Hepatocyte (in vitro differentiated cells): ENCODE results near the gene AXIN2. TPM values are rescaled to one million over a fixed set of nuclear protein-coding genes. Genes with fewer than 3 reads are reported as not detected.

Experiments
- DNase-seq: peaks from one replicate; pipeline ENCODE4 v3.0.0-alpha.2; 2016; ENCODE audit warnings: low spot score
- H2AFZ ChIP-seq: fragments of 200-600 bp; sonication (generic); 2 replicates; pipeline ENCODE4 v1.6.0; 2016; ENCODE audit warnings: antibody characterized with exemption, mild to moderate bottlenecking
- H3K27ac ChIP-seq: fragments of 200-600 bp; sonication (generic); 2 replicates; pipeline ENCODE4 v1.5.1; 2016; ENCODE audit warnings: mild to moderate bottlenecking
- H3K27me3 ChIP-seq: fragments of 200-600 bp; sonication (generic); 2 replicates; pipeline ENCODE4 v1.6.1; 2016
- H3K36me3 ChIP-seq: fragments of 200-600 bp; sonication (generic); replicated peaks from 2 replicates; pipeline ENCODE4 v1.5.1; 2016; ENCODE audit warnings: low read depth; ENCODE audit not compliant: insufficient read depth
- H3K4me1 ChIP-seq: fragments of 200-600 bp; sonication (generic); 2 replicates; pipeline ENCODE4 v1.5.1; 2016; ENCODE audit warnings: mild to moderate bottlenecking, moderate library complexity; ENCODE audit not compliant: insufficient read depth
- H3K4me2 ChIP-seq: fragments of 200-600 bp; sonication (generic); 2 replicates; pipeline ENCODE4 v1.6.0; 2016
- H3K4me3 ChIP-seq: fragments of 200-600 bp; sonication (generic); 2 replicates; pipeline ENCODE4 v1.5.1; 2016; ENCODE audit warnings: mild to moderate bottlenecking
- H3K79me2 ChIP-seq: fragments of 200-600 bp; sonication (generic); 2 replicates; pipeline ENCODE4 v1.6.0; 2017; ENCODE audit warnings: mild to moderate bottlenecking
- H3K9me2 ChIP-seq: fragments of 200-600 bp; sonication (generic); replicated peaks from 2 replicates; pipeline ENCODE4 v1.6.0; 2017; ENCODE audit warnings: mild to moderate bottlenecking; ENCODE audit not compliant: insufficient read depth
- H3K9me3 ChIP-seq: fragments of 200-600 bp; sonication (generic); 2 replicates; pipeline ENCODE4 v1.5.1; 2016; ENCODE audit warnings: low read depth, mild to moderate bottlenecking
- H4K20me1 ChIP-seq: fragments of 200-600 bp; sonication (generic); 2 replicates; pipeline ENCODE4 v1.6.0; 2016; ENCODE audit warnings: mild to moderate bottlenecking; ENCODE audit not compliant: insufficient read depth, poor library complexity, severe bottlenecking
- EZH2 ChIP-seq: fragments of 200-600 bp; sonication (generic); IDR thresholded peaks from 2 replicates; pipeline ENCODE4 v1.6.1; 2016; ENCODE audit warnings: antibody characterized with exemption, mild to moderate bottlenecking, borderline replicate concordance
- EZH2phosphoT487 ChIP-seq: fragments of 200-600 bp; sonication (generic); IDR thresholded peaks from one replicate; pipeline ENCODE4 v1.6.1; 2018; ENCODE audit warnings: antibody characterized with exemption, mild to moderate bottlenecking, low read depth, moderate library complexity; ENCODE audit not compliant: unreplicated experiment, severe bottlenecking
- WGBS: methylation state at CpG from one replicate; pipeline ENCODE4 v1.1.6; 2016; ENCODE audit warnings: low lambda C conversion rate; ENCODE audit errors: missing lambda C conversion rate; 5-methylcytosine and 5-hydroxymethylcytosine counted together
- polyA plus RNA-seq: library from polyadenylated mRNA; unstranded; fragments of >200 nt; fragmentation: Nextera tagmentation; extraction: Ambion mirVana; gene quantifications from 2 replicates; pipeline ENCODE4 v1.2.1, GENCODE V29; 2016
- total RNA-seq: library from RNA; depleted of rRNA; stranded (reverse); fragments of >200 nt; gene quantifications from 2 replicates; pipeline ENCODE4 v1.2.3, GENCODE V29; 2014
- TF ChIP-seq, protein P1 (sequence below): fragments of 200-600 bp; sonication (generic); IDR thresholded peaks from 2 replicates; pipeline ENCODE4 v1.5.1; 2016; ENCODE audit warnings: antibody characterized with exemption, mild to moderate bottlenecking; ENCODE audit not compliant: poor library complexity

AXIN2 gene
- total and polyA plus RNA-seq, 2 experiments from 2014 or later: 15.4 to 22.3 TPM

DNA sequence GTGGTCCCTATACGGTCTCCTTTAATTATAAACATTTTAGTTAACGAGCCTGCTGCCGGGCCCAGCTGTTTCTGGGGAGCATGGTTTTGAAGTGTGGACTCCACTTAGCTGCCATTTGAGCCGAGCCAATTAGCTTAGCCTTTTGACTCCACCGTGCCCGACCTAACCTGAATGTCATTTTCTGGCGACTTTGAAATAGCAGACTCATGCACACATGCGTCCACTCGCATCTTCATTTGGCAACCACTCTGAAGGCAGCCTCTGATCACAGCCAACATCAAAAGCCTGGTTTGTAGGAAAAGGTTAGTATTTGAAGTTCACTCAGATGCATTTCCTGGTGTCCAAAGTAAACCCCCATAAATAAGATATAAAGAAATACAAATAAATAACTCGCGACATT, 16.8 kb downstream of the AXIN2 start:
- WGBS: 67% methylated on average over 11 of the region's 11 CpGs

DNA sequence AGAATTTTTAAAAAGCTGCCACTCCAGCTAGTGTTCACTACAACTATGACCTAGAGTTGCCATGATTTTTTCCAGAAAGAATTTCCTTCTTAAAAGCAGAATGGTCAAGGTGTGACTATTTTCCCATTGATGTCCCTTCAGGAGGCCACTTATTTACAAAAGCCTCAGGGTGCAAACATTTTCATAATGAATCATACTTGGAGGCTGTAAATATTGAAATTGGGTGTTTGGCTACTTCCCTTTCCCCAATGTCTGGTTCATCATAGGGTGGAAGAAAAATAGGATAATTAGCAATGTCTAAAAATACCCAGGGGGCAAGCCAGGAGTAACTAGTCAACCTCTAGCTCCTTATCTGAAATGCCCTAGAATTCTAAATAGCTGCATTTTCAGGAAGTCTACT, 18.8 kb downstream of the AXIN2 start:
- Histone ChIP-seq H3K4me3 (no peak overlapping the region), H3K27me3 (no peaks in the 10 kb centered on the region), H3K36me3 (no peaks in the 10 kb centered on the region), H2AFZ (no peak overlapping the region), H3K79me2 (peaks cover 83% of the 10 kb centered on the region), H3K9me2 (no peaks in the 10 kb centered on the region), H3K4me2 (no peak overlapping the region), H4K20me1 (peaks cover 50% of the 10 kb centered on the region), H3K4me1 (peaks cover 44% of the 10 kb centered on the region), H3K9me3 (no peaks in the 10 kb centered on the region), H3K27ac (no peak overlapping the region)
- TF ChIP-seq, protein P1, sequence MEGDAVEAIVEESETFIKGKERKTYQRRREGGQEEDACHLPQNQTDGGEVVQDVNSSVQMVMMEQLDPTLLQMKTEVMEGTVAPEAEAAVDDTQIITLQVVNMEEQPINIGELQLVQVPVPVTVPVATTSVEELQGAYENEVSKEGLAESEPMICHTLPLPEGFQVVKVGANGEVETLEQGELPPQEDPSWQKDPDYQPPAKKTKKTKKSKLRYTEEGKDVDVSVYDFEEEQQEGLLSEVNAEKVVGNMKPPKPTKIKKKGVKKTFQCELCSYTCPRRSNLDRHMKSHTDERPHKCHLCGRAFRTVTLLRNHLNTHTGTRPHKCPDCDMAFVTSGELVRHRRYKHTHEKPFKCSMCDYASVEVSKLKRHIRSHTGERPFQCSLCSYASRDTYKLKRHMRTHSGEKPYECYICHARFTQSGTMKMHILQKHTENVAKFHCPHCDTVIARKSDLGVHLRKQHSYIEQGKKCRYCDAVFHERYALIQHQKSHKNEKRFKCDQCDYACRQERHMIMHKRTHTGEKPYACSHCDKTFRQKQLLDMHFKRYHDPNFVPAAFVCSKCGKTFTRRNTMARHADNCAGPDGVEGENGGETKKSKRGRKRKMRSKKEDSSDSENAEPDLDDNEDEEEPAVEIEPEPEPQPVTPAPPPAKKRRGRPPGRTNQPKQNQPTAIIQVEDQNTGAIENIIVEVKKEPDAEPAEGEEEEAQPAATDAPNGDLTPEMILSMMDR: no peak
- TF ChIP-seq EZH2: no peak
- DNase-seq: no peak

More for the DNA sequence above, 16.8 kb downstream of the AXIN2 start:
- Histone ChIP-seq H3K79me2 (peaks cover 72% of the 10 kb centered on the region), H3K9me3 (no peaks in the 10 kb centered on the region), H3K27me3 (no peaks in the 10 kb centered on the region), H4K20me1 (peaks cover 61% of the 10 kb centered on the region), H3K4me1 (peaks cover 55% of the 10 kb centered on the region), H3K9me2 (no peaks in the 10 kb centered on the region), H3K36me3 (no peaks in the 10 kb centered on the region), H3K27ac (peak overlapping the region; percentile 95), H3K4me3 (no peak overlapping the region), H3K4me2 (no peak overlapping the region), H2AFZ (no peak overlapping the region)
- TF ChIP-seq, protein P1: no peak
- no peak for TF ChIP-seq EZH2
- DNase-seq: no peak

- H4K20me1 ChIP-seq: peaks cover 45% of the 10 kb centered on the region
- H3K79me2 ChIP-seq: peaks cover 83% of the 10 kb centered on the region
Measured at GRCh38 chr17:65542067-65542466, 19.4 kb downstream of the AXIN2 start.

DNA sequence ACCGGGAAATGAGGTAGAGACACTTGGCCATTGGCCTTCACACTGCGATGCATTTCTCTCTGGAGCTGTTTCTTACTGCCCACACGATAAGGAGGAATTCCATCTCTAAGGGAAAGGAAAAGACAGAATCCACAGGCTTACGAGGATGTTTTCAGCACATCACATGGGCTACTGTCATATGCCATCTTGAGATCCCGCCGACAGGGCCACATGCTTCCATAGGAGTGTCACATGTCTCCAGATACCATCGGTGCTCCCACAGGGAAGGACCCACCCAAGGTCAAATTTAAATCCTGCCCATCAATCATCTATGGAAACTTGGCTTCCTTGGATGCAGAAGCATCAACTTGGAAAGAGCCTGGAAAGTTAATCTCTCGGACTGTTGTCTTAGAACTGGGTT, 20.0 kb downstream of the AXIN2 start:
- Histone ChIP-seq H3K27me3 (no peaks in the 10 kb centered on the region), H3K27ac (no peak overlapping the region), H3K79me2 (peaks cover 78% of the 10 kb centered on the region), H3K9me3 (no peaks in the 10 kb centered on the region), H3K4me3 (no peak overlapping the region), H3K9me2 (no peaks in the 10 kb centered on the region), H3K4me2 (no peak overlapping the region), H3K4me1 (peaks cover 34% of the 10 kb centered on the region), H2AFZ (no peak overlapping the region), H4K20me1 (peaks cover 40% of the 10 kb centered on the region), H3K36me3 (no peaks in the 10 kb centered on the region)
- 98% methylated on average over 8 of the region's 8 CpGs for WGBS
- no peak for DNase-seq
- TF ChIP-seq, protein P1: no peak
- TF ChIP-seq EZH2 (no peak), EZH2phosphoT487 (no peak)

More at GRCh38 chr17:65542067-65542466, 19.4 kb downstream of the AXIN2 start:
- DNase-seq: no peak
- H3K4me1 ChIP-seq: peaks cover 40% of the 10 kb centered on the region
- no peak overlapping the region for H3K4me3 ChIP-seq
- no peaks in the 10 kb centered on the region for H3K9me2 ChIP-seq
- H3K9me3 ChIP-seq: no peaks in the 10 kb centered on the region
- no peak overlapping the region for H2AFZ ChIP-seq
- no peaks in the 10 kb centered on the region for H3K36me3 ChIP-seq
- 97% methylated on average over 1 of the region's 1 CpG for WGBS
- no peak overlapping the region for H3K4me2 ChIP-seq
- TF ChIP-seq EZH2 (no peak), EZH2phosphoT487 (no peak)
- TF ChIP-seq, protein P1: no peak
- H3K27me3 ChIP-seq: no peaks in the 10 kb centered on the region
- no peak overlapping the region for H3K27ac ChIP-seq
